Naive thymus-derived CD4-positive, alpha-beta T cell (primary cell): ENCODE data around the gene HOXD9. TPM values are rescaled to one million over a fixed set of nuclear protein-coding genes. Genes with fewer than 3 reads are reported as not detected.
A peak's percentile ranks its signal among the peaks of the same experiment; 100 is the strongest.

Experiments
- ATAC-seq: fragments of 150-1000 bp; cut with Tn5 transposase; 2 replicates; pipeline ENCODE4 v1.10.0; 2021; ENCODE audit warnings: mild to moderate bottlenecking, moderate library complexity
- CTCF ChIA-PET: fragments of 350-600 bp; sonication (Branson Sonifier 250); formaldehyde crosslinking; loops from one replicate; lab custom pipeline; 2021; ENCODE audit warnings: antibody characterized with exemption; lab: Charles Lee
- POLR2A ChIA-PET: fragments of 350-600 bp; sonication (Branson Sonifier 250); formaldehyde crosslinking; loops from one replicate; lab custom pipeline; 2021; ENCODE audit warnings: antibody characterized with exemption, inconsistent platforms; lab: Charles Lee
- DNase-seq, 9 donors: peaks; one replicate each; pipeline versions ENCODE4 v3.0.0 to v3.0.0-alpha.2; 2020 to 2022; ENCODE audit warnings: mixed read lengths in 1 of 9
- H3K27ac ChIP-seq: one replicate; pipeline ENCODE4 v1.7.0; 2013; ENCODE audit warnings: mild to moderate bottlenecking, low read depth, low read length, moderate library complexity
- H3K27me3 ChIP-seq, 2 donors: one replicate each; pipeline ENCODE4 v1.7.0; 2013; ENCODE audit warnings: low read length in 2 of 2, mild to moderate bottlenecking in 2 of 2, moderate library complexity in 2 of 2; ENCODE audit not compliant: control insufficient read depth in 2 of 2, insufficient read depth in 2 of 2
- H3K36me3 ChIP-seq, 3 experiments: 1 replicate in 2 of 3; 2 replicates in 1 of 3; pipeline ENCODE4 v1.7.0; 2013; ENCODE audit warnings: low read length in 3 of 3, mild to moderate bottlenecking in 3 of 3, moderate library complexity in 1 of 3; ENCODE audit not compliant: insufficient read depth in 3 of 3, control insufficient read depth in 2 of 3
- H3K4me1 ChIP-seq, 2 donors: one replicate each; pipeline ENCODE4 v1.7.0; 2013; ENCODE audit warnings: low read length in 2 of 2, mild to moderate bottlenecking in 2 of 2, moderate library complexity in 1 of 2; ENCODE audit not compliant: control insufficient read depth in 2 of 2, insufficient read depth in 2 of 2
- H3K4me3 ChIP-seq: 2 replicates; pipeline ENCODE4 v1.7.0; 2013; ENCODE audit warnings: mild to moderate bottlenecking, low read length
- H3K9me3 ChIP-seq, 3 experiments: 1 replicate in 2 of 3; 2 replicates in 1 of 3; pipeline ENCODE4 v1.7.0; 2013; ENCODE audit warnings: low read length in 3 of 3; ENCODE audit not compliant: control insufficient read depth in 2 of 3
- H3K27ac Mint-ChIP-seq, 9 donors: one replicate each; pipeline ENCODE4 v1.8.0; 2020 to 2022; ENCODE audit warnings: mixed read lengths in 9 of 9, mild to moderate bottlenecking in 8 of 9, moderate library complexity in 5 of 9, inconsistent platforms in 2 of 9
- H3K27me3 Mint-ChIP-seq, 5 donors: one replicate each; pipeline ENCODE4 v1.8.0; 2021 to 2022; ENCODE audit warnings: mixed read lengths in 5 of 5, mild to moderate bottlenecking in 1 of 5
- H3K36me3 Mint-ChIP-seq, 5 donors: one replicate each; pipeline ENCODE4 v1.8.0; 2020 to 2022; ENCODE audit warnings: mixed read lengths in 5 of 5, mild to moderate bottlenecking in 3 of 5, inconsistent platforms in 1 of 5
- H3K4me1 Mint-ChIP-seq, 7 donors: one replicate each; pipeline ENCODE4 v1.8.0; 2020 to 2022; ENCODE audit warnings: mixed read lengths in 7 of 7, mild to moderate bottlenecking in 3 of 7, inconsistent platforms in 1 of 7
- H3K4me3 Mint-ChIP-seq, 10 donors: one replicate each; pipeline ENCODE4 v1.8.0; 2020 to 2022; ENCODE audit warnings: mild to moderate bottlenecking in 10 of 10, mixed read lengths in 10 of 10, moderate library complexity in 6 of 10, inconsistent platforms in 2 of 10
- H3K9me3 Mint-ChIP-seq, 11 donors: one replicate each; pipeline ENCODE4 v1.8.0; 2020 to 2022; ENCODE audit warnings: mixed read lengths in 11 of 11, mild to moderate bottlenecking in 4 of 11, inconsistent platforms in 1 of 11, moderate library complexity in 1 of 11
- intact Hi-C, 2 donors: fragments of 100-400 bp; cut with micrococcal nuclease; formaldehyde crosslinking; loops; one replicate each; pipeline ENCODE4 v1.15.1; 2023
- polyA plus RNA-seq, 2 donors: library from polyadenylated mRNA; unstranded; fragments of 300-500 nt; fragmentation: Illumina TruSeq; gene quantifications; one replicate each; pipeline ENCODE4 v1.2.3, GENCODE V29; 2021
- total RNA-seq, 6 experiments: library from RNA in 5 of 6; stranded (reverse) in 5 of 6; gene quantifications; 1 replicate in 5 of 6; 2 replicates in 1 of 6; pipeline ENCODE4 v1.2.3 and lab custom pipeline; 2021 to 2026

HOXD9 gene
- total and polyA plus RNA-seq, 7 experiments from 2014 or later, result not detected

DNA sequence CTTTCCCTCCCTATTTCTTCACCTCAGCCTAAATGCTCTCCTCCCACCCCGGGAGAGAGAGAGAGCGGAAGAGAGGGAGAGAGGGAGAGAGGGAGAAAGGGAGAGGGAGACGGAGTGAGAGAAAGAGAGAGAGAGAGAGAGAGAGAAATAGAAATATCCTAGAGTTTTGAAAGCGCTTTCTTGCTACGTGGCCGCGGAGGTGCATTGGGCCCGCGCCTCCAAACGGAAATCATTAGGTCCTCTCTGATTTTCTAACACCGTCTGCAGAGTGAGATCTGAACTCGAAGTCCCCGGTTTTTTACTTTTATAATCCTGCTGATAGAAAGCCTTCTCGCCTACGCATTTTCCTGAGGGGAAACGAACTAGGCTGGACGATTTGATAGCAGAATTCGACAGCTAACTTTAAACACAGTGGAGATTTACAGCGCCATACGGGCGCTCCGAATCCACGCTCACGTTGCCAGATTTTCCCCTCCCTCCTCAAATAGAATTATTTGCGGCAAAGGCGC lies 37.9 kb upstream of the HOXD9 start:
- peaks cover 0 to 38% (median 0%) of the 10 kb centered on the region in 5 donors for H3K36me3 Mint-ChIP-seq
- Histone ChIP-seq H3K27me3 (peaks cover 42 to 85% of the 10 kb centered on the region in 2 donors), H3K9me3 (peaks cover 0 to 52% (median 13%) of the 10 kb centered on the region in 3 experiments), H3K4me1 (peaks cover 0 to 2% of the 10 kb centered on the region in 2 donors), H3K4me3 (no peak overlapping the region), H3K36me3 (no peaks in the 10 kb centered on the region), H3K27ac (no peak overlapping the region)
- no peak for DNase-seq
- intact Hi-C loops, result loop anchor here (2.0 to 10.0 kb wide), 3 partner anchors 44 to 1750 kb away; partner anchors contain the start of genes HOXD8 (in 1 of the 2) and SP9 (in 1 of the 2)
- no peak for ATAC-seq
- peaks cover 0 to 22% (median 15%) of the 10 kb centered on the region in 7 donors for H3K4me1 Mint-ChIP-seq
- H3K9me3 Mint-ChIP-seq, result peaks cover 2 to 75% (median 38%) of the 10 kb centered on the region in 11 donors
- POLR2A ChIA-PET, result no interaction called here
- peaks cover 65 to 88% (median 76%) of the 10 kb centered on the region in 5 donors for H3K27me3 Mint-ChIP-seq
- peak overlapping the region; percentile 28 to 98 (median 82) for H3K27ac Mint-ChIP-seq
- CTCF ChIA-PET, result no interaction called here
- peak overlapping the region in 6 of 10 donors; percentile 5 to 69 (median 44) for H3K4me3 Mint-ChIP-seq

GRCh38 chr2:176085120-176085788 lies 37.3 kb upstream of the HOXD9 start:
- Histone ChIP-seq H3K27me3 (peaks cover 45 to 89% of the 10 kb centered on the region in 2 donors), H3K9me3 (peaks cover 0 to 51% (median 13%) of the 10 kb centered on the region in 3 experiments), H3K27ac (no peak overlapping the region), H3K36me3 (no peaks in the 10 kb centered on the region), H3K4me1 (no peaks in the 10 kb centered on the region), H3K4me3 (no peak overlapping the region)
- ChIA-PET POLR2A (interaction anchor here (0.8 kb wide), 1 partner anchor 10 kb away, joined by 3 read pairs; no protein-coding TSS in a partner anchor), CTCF (no interaction called here)
- H3K9me3 Mint-ChIP-seq, result peaks cover 2 to 75% (median 38%) of the 10 kb centered on the region in 11 donors
- peaks cover 70 to 93% (median 80%) of the 10 kb centered on the region in 5 donors for H3K27me3 Mint-ChIP-seq
- ATAC-seq (no peak), DNase-seq (no peak)
- peak overlapping the region in 5 of 10 donors; percentile 16 to 69 (median 48) for H3K4me3 Mint-ChIP-seq
- intact Hi-C loops, result loop anchor here (2.0 to 10.0 kb wide), 3 partner anchors 44 to 1750 kb away; partner anchors contain the start of genes HOXD8 (in 1 of the 2) and SP9 (in 1 of the 2)
- H3K36me3 Mint-ChIP-seq, result peaks cover 0 to 38% (median 0%) of the 10 kb centered on the region in 5 donors
- H3K4me1 Mint-ChIP-seq, result peaks cover 0 to 22% (median 14%) of the 10 kb centered on the region in 7 donors
- H3K27ac Mint-ChIP-seq, result peak overlapping the region in 8 of 9 donors; percentile 40 to 98 (median 80)

DNA sequence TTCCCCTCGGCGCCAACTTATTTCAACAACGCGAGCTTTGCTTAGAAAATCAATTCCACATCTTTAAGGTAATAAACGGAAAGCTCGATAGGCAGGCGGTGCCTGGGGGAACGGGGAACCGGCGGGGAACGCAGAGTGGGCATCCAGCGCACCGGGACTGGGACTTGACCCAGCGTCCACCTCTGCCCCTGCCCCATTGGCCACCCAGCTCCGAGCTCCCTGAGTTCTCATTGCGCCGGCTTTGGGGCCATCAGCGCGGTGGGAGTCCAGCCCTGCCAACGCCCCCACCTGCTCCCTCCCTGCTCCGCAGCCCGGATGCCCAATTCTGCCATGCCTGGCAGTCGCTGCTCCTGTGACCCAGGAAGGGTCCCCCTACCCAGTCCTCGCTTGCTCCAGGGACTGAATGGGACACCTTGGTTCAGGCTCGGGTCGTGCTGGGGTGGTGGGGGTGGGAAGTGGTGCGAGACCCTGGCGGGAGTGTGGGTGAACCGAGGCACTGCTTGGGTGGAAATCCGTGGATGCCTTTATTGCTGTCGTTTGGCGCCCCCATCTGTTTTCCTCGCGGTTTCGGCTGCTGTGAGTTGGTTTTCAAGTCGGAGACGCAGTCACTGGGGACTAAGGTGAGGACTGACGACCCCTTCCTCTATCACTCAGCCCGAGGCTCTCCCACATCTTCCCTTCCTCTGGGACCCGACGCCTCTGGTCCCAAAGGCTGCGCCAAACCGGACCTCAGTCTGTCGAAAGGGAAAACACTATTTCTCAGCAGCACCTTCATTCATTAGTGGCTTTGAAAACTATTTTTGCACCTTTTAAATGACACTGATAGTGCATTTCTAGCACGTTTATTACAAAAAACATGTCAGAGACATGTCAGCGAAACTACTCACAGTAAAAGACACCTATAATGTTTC lies 36.4 kb upstream of the HOXD9 start:
- peak overlapping the region in 8 of 9 donors; percentile 23 to 98 (median 78) for H3K27ac Mint-ChIP-seq

DNA sequence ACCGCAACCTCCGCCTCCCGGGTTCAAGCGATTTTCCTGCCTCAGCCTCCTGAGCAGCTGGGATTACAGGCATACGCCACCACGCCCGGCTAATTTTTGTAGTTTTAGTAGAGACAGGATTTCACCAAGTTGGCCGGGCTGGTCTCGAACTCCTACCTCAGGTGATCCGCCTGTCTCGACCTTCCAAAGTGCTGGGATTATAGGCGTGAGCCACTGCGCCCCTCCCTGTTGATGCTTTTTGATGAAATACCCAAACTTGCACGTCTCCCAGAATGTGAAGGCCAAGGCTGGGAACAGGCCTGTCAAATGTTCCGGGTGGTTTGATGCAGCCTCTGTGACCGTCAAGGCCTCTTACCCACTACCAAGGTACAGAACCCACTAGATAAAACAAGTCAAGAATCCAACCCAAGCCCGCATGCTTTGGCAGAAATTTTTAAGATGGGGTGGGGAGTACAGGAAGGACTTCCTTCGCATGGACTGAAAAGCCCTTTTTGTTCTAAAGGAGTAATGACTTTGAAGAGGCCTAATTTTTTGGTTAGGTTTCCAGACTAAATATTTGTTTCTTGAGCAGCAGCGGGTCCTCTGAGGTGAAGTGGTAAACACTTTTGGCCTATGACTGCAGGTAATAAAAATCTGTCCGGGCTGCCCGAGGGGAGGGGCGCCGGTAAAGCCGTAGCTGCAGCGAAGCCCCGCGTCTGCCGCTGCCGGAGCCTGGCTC lies 35.0 kb upstream of the HOXD9 start:
- Mint-ChIP-seq H3K36me3 (peaks cover 0 to 38% (median 3%) of the 10 kb centered on the region in 5 donors), H3K4me3 (peak overlapping the region in 7 of 10 donors; percentile 9 to 79 (median 64)), H3K27ac (peak overlapping the region in 6 of 9 donors; percentile 41 to 98 (median 64)), H3K9me3 (peaks cover 2 to 75% (median 31%) of the 10 kb centered on the region in 11 donors), H3K27me3 (peaks cover 81 to 96% (median 85%) of the 10 kb centered on the region in 5 donors), H3K4me1 (peaks cover 6 to 31% (median 17%) of the 10 kb centered on the region in 7 donors)
- H3K27ac ChIP-seq, result no peak overlapping the region
- H3K4me1 ChIP-seq, result no peaks in the 10 kb centered on the region
- POLR2A ChIA-PET, result no interaction called here
- intact Hi-C loops, result loop anchor here in 1 of 2 donors (5.0 to 10.0 kb wide), 2 partner anchors 45 to 1753 kb away; partner anchors contain the start of gene SP9
- CTCF ChIA-PET, result no interaction called here
- ATAC-seq (no peak), DNase-seq (no peak)
- no peak overlapping the region for H3K4me3 ChIP-seq
- H3K9me3 ChIP-seq, result peaks cover 0 to 32% (median 13%) of the 10 kb centered on the region in 3 experiments
- peaks cover 38 to 87% of the 10 kb centered on the region in 2 donors for H3K27me3 ChIP-seq
- H3K36me3 ChIP-seq, result no peaks in the 10 kb centered on the region

More for the DNA sequence above, 36.4 kb upstream of the HOXD9 start:
- H3K4me3 ChIP-seq, result no peak overlapping the region
- Mint-ChIP-seq H3K4me3 (peak overlapping the region in 6 of 10 donors; percentile 9 to 73 (median 49)), H3K9me3 (peaks cover 2 to 75% (median 35%) of the 10 kb centered on the region in 11 donors), H3K4me1 (peaks cover 0 to 21% (median 12%) of the 10 kb centered on the region in 7 donors), H3K36me3 (peaks cover 0 to 39% (median 0%) of the 10 kb centered on the region in 5 donors), H3K27me3 (peaks cover 73 to 96% (median 82%) of the 10 kb centered on the region in 5 donors)
- intact Hi-C loops, result loop anchor here (2.0 to 10.0 kb wide), 3 partner anchors 43 to 1751 kb away; partner anchors contain the start of genes HOXD8 (in 1 of the 2) and SP9 (in 1 of the 2)
- peaks cover 0 to 45% (median 13%) of the 10 kb centered on the region in 3 experiments for H3K9me3 ChIP-seq
- ChIA-PET CTCF (no interaction called here), POLR2A (interaction anchor here (0.8 kb wide), 1 partner anchor 9 kb away, joined by 3 read pairs; no protein-coding TSS in a partner anchor)
- peaks cover 42 to 92% of the 10 kb centered on the region in 2 donors for H3K27me3 ChIP-seq
- H3K36me3 ChIP-seq, result no peaks in the 10 kb centered on the region
- no peak overlapping the region for H3K27ac ChIP-seq
- DNase-seq (no peak), ATAC-seq (no peak)
- no peaks in the 10 kb centered on the region for H3K4me1 ChIP-seq

GRCh38 chr2:176088048-176088936 lies 34.2 kb upstream of the HOXD9 start:
- Mint-ChIP-seq H3K4me3 (peak overlapping the region; percentile 17 to 79 (median 64)), H3K27me3 (peaks cover 79 to 91% (median 82%) of the 10 kb centered on the region in 5 donors), H3K36me3 (peaks cover 0 to 38% (median 3%) of the 10 kb centered on the region in 5 donors), H3K9me3 (peaks cover 2 to 67% (median 24%) of the 10 kb centered on the region in 11 donors), H3K27ac (peak overlapping the region in 6 of 9 donors; percentile 14 to 98 (median 40)), H3K4me1 (peaks cover 6 to 34% (median 18%) of the 10 kb centered on the region in 7 donors)
- H3K36me3 ChIP-seq, result no peaks in the 10 kb centered on the region
- POLR2A ChIA-PET, result no interaction called here
- peaks cover 0 to 25% (median 13%) of the 10 kb centered on the region in 3 experiments for H3K9me3 ChIP-seq
- CTCF ChIA-PET, result interaction anchor here (0.7 kb wide), 1 partner anchor 364 kb away, joined by 3 read pairs; no protein-coding TSS in a partner anchor
- intact Hi-C loops, result loop anchor here in 1 of 2 donors (5.0 to 10.0 kb wide), 2 partner anchors 44 to 1753 kb away; partner anchors contain the start of gene SP9
- H3K27me3 ChIP-seq, result peaks cover 30 to 83% of the 10 kb centered on the region in 2 donors
- peak; percentile 49 for ATAC-seq
- H3K4me3 ChIP-seq, result no peak overlapping the region
- DNase-seq, result no peak
- peaks cover 0 to 3% of the 10 kb centered on the region in 2 donors for H3K4me1 ChIP-seq
- no peak overlapping the region for H3K27ac ChIP-seq
